Measurements from ENCODE around the gene ZNF236.
"Not testable (repeated sequence)": the region's sequence is repeated elsewhere in the genome, so short reads cannot be mapped to it uniquely, and the experiment has no call there.

The ZNF236 gene

GRCh38 chr18:77012806-77013541 is 190.6 kb downstream of the ZNF236 start:
- DNase-seq = no peak

DNA sequence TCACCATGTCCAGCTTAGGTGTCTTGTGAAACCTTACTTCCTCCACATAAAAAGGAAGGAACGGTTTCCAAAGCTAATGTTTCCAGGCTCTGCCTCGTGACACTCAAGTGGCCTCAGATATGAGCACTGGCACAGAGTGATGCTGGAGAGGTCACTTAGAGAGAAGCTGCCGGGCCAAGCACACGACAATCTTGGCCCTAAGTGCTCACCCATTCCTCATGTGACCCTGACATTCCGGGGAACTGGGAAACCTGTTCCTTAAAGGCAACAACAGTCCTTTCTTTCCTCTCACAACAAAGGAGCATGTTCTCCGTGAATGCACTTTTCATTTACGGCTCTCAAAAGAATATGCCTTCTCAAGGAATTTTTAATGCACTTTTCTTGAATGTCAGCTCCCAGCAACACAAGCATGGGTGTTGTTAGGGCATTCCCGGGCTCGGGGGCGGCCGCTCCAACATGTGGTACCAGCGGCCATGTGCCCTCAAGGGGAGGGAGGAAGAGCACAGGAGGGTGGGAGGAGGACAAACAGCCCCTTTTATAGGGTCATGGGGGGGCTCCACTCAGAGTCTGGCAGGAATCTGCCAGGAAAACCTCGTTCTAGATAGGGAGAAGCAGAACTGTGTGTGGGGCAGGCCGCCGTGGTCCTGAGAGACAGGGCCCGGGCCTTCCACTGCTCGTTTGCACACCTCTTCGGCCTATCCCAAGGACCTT is 191.6 kb downstream of the ZNF236 start:
- DNase-seq = no peak

GRCh38 chr18:77014538-77014937 is 192.2 kb downstream of the ZNF236 start:
- no peak for DNase-seq

DNA sequence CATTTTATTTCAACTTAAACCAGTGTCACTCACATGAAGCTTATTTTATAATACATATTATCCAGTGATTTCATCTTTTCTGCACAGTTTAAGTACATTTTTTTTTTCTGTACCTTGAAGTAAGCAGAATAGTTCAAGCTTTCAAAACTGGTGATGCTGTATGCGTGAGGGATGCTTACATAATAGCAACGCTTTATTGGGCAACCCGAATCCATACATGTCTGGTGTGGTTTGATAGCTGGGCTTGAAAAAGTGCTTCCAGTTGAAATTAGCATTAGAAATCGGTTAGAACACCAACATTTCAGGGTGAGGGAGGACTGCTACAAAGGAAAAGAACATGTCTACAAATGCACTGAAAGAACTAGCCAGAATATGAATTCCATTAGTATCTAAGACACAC is 192.8 kb downstream of the ZNF236 start:
- DNase-seq = no peak

- DNase-seq = no peak
Observed at GRCh38 chr18:77015771-77016710, 193.7 kb downstream of the ZNF236 start.

DNA sequence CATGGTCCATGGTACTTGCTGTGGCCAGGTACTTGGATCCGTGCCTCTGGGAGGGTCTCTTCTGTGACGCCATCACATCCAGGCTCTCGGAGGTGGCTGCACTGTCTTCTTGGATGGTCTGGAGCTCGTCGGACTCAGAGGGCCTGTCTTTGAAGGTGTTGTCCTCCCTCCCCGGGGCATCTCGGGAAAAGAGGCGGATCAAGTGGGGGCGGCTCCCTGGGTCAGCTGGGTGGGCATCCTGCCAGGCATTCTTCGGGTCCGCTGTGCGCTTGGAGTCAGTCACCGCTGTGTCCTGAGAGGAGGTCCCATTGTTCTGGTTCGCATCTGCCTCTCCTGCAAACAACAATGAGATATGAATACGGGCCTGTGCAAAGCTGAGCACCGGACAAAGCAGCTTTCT is 194.6 kb downstream of the ZNF236 start:
- no peak for DNase-seq

DNA sequence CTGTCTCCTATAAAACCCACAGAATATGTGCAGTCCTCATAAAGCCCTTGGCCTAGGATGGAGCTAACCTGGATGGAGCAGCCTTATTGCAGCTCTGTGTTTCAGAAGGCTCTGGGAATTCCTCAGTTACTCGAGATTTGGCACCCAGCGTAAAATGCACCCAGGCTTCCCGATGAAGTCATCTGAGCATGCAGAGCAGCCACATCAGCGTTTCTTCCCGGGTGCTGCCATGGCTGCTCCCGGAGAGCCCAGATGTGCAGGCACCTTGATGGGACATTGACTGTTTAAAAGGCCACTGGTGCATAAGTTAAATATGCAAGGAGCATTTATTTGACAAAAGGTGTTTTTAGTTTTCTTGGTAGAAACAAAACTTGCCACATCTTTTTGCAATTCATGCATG is 195.0 kb downstream of the ZNF236 start:
- no peak for DNase-seq

- not testable (repeated sequence) for DNase-seq
Observed at GRCh38 chr18:77018650-77019049, 196.3 kb downstream of the ZNF236 start.

DNA sequence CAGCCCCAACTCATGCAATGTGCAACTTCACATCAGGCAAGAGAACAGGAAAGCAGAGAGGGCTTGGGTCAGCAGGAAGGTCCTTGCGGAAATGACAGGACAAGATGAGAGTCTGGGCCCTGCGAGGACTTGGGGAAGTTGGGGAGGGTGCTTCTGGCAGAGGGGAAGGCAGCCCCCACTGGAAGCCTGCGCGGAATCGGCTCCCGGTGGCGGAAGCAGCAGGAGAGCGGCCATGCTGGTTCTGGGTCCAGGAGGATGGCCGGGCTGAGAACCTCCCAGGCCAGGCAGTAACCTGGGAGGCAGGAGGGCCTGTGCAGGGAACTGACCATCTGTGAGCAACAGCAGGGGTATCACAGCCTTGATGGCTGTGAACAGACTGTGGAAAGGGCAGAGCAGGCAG is 197.3 kb downstream of the ZNF236 start:
- no peak for DNase-seq
